ENCODE results near the gene TAF7.
"Not testable (repeated sequence)": the region's sequence is repeated elsewhere in the genome, so short reads cannot be mapped to it uniquely, and the experiment has no call there.

TAF7 gene, protein sequence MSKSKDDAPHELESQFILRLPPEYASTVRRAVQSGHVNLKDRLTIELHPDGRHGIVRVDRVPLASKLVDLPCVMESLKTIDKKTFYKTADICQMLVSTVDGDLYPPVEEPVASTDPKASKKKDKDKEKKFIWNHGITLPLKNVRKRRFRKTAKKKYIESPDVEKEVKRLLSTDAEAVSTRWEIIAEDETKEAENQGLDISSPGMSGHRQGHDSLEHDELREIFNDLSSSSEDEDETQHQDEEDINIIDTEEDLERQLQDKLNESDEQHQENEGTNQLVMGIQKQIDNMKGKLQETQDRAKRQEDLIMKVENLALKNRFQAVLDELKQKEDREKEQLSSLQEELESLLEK

DNA sequence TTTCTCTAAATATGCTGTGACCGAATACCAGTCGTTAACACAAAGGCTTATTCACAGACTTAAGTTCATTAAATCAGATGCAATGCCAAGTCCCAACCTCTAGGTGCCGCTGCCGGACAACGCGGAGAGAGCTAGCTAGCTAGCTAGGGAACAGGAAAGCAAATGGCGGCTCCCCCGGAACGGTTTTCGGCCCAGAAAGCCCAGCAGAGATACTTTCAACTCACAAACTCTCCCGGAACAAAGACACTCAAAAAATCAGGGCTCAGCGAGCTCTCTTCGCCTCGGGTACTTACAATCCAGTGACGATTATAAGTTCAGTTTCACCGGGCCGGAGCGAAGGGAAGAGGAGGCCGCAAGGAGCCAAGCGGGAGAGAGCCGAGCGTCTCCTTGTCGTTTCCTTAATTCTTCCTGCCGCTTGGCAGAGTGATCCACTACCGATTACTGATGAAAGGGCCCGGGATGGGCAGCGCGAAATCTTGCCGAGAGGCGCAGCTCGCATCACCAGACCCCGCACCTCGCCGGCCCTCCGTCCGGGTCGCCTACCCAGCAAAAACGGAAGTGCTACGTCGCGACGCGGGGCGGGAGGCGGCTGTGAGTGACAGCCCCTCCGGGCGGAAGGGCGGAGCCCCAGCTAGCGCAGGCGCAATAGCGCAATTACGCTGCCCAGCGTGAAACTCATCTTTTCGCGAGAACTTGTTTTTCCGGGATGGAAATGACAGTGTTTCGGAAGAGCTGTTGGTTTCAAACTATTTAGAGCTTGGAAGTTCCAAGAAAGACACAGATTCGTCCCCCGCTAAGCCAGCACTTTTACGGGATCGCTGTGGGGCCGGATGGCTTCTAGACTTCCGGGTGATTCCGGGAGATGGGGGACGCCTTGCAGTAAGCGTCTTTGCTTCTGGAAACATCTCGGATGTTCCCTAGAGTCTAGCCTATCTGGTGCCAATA lies at the start of gene TAF7:
Gene TAF7, minus strand, starts transcription at position 560 of the 945 bp plus-strand sequence. CDS start 740 bp downstream, outside the sequence.
- peak; percentile 87 for DNase-seq (ENCODE audit: low read depth)

DNA sequence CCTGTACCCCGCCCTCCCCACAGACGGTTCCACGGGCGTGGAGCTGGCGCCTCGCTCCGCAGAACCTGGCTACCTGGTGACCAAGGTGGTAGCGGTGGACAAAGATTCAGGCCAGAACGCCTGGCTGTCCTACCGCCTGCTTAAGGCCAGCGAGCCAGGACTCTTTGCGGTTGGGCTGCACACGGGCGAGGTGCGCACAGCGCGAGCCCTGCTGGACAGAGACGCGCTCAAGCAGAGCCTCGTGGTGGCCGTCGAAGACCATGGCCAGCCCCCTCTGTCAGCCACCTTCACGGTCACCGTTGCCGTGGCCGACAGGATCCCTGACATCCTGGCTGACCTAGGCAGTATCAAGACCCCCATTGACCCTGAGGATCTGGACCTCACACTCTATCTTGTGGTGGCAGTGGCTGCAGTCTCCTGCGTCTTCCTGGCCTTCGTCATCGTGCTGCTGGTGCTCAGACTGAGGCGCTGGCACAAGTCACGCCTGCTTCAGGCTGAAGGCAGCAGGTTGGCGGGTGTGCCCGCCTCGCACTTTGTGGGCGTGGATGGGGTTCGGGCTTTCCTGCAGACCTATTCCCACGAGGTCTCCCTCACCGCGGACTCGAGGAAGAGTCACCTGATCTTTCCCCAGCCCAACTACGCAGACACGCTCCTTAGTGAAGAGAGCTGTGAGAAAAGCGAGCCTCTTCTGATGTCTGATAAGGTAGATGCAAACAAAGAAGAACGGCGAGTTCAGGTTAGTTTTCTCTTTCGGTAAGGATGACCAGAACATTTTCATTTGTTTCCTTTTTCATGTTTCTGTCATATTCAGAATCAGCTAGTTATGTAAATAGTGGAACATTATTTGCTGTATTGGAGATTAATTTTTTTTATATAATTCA lies 45.7 kb upstream of the TAF7 start:
- no peak for DNase-seq (ENCODE audit: low read depth)

DNA sequence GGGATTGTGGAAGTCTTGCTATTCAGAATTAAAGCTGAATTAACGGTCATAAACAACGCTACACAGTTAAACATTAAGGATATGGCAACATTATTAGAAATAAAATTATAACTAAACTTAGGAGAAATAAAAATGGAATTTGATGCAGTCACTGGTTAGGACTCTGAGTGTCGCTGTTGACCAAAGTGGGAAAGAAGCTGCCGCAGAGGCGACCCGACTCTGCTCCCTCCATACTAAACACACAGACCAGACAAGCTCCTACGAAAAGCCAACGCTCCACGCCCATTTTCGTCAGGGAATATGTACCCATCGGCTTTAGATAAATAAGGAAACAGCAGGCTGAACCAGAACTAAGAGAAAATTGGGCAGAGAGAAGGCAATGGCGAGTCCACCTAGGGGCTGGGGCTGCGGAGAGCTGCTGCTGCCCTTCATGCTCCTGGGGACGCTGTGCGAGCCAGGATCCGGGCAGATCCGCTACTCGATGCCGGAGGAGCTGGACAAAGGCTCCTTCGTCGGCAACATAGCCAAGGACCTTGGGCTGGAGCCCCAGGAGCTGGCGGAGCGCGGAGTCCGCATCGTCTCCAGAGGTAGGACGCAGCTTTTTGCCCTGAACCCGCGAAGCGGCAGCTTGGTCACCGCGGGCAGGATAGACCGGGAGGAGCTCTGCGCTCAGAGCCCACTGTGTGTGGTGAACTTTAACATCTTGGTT lies 43.5 kb upstream of the TAF7 start, which contains the start of gene PCDHGA5:
Gene PCDHGA5, plus strand, starts transcription at position 211 of the 709 bp plus-strand sequence. Its CDS starts 169 bp downstream, at position 380.
- DNase-seq (ENCODE audit: low read depth): no peak

DNA sequence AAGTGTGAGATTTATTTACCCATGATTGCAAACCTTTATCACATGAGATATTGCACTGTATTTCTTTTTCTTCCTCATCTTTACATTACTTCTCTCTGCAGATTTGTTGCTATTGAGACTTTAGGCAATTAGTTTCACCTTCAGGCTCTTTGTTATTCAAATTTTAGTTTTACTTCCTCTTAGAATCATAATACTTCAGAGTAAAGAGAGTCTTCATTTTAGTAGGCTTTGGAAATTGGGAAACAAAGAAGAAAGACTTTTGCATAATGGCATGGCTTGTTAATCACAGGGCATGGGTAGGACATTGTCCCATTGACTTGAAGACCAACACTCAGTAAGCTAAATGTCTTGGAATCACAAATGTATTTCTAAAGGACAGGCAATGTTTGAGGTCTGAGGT lies 42.1 kb upstream of the TAF7 start:
- no peak for DNase-seq (ENCODE audit: low read depth)

DNA sequence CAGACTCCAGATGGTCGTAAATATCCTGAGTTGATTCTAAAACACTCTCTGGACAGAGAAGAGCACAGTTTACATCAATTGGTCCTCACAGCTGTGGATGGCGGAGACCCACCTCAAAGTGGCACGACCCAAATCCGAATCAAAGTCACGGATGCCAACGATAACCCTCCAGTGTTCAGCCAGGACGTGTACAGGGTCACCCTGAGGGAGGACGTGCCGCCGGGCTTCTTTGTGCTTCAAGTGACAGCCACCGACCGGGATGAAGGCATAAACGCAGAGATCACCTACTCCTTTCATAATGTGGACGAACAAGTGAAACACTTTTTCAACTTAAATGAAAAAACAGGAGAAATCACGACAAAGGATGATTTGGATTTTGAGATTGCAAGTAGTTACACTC lies 40.1 kb upstream of the TAF7 start:
- DNase-seq (ENCODE audit: low read depth): no peak

DNA sequence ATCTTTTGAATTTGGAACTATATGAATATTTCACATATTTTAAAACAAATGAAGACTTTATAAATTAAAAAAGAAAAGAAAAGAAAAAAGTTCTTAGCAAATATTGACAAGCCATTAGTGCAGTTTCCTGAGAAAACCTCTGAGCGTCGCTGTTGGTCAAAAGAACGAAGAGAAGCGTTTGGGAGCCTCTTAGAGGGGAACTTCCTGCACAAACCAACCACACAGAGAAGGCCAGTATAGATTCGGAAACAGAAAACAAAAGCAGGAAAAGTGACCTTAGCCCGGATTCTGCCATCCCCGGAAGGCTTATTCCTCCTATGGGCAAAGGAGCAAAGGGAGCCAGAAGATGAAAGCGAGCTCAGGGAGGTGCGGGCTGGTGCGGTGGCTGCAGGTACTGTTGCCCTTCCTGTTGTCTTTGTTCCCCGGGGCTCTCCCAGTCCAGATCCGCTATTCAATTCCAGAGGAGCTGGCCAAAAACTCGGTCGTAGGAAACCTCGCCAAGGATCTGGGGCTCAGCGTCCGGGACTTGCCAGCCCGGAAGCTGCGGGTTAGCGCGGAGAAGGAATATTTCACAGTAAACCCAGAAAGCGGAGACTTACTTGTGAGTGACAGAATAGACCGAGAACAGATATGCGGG lies 39.3 kb upstream of the TAF7 start, which contains the start of gene PCDHGB2:
Gene PCDHGB2, plus strand, starts transcription at position 205 of the 637 bp plus-strand sequence. Its CDS starts 142 bp downstream, at position 347.
- no peak for DNase-seq (ENCODE audit: low read depth)

DNA sequence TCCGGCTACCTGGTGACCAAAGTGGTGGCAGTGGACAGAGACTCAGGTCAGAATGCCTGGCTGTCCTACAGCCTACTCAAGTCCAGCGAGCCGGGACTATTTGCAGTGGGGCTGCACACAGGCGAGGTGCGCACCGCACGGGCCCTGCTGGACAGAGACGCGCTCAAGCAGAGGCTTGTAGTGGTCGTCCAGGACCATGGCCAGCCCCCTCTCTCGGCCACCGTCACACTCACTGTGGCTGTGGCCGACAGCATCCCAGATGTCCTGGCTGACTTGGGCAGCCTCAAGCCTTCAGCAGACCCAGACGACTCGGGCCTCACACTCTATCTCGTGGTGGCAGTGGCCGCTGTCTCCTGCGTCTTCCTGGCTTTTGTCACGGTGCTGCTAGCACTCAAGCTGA lies 36.4 kb upstream of the TAF7 start:
- no peak for DNase-seq (ENCODE audit: low read depth)

DNA sequence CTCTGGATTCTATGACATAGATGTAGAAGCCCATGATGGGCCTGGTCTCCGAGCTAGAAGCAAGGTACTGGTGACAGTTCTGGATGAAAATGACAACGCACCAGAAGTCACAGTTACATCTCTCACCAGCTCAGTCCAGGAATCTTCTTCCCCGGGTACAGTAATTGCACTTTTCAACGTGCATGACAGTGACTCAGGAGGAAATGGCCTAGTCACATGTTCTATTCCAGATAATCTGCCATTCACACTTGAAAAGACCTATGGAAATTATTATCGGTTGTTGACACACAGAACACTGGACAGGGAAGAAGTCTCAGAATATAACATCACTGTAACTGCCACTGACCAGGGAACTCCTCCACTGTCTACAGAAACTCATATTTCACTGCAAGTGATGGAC lies 35.5 kb upstream of the TAF7 start:
- no peak for DNase-seq (ENCODE audit: low read depth)

DNA sequence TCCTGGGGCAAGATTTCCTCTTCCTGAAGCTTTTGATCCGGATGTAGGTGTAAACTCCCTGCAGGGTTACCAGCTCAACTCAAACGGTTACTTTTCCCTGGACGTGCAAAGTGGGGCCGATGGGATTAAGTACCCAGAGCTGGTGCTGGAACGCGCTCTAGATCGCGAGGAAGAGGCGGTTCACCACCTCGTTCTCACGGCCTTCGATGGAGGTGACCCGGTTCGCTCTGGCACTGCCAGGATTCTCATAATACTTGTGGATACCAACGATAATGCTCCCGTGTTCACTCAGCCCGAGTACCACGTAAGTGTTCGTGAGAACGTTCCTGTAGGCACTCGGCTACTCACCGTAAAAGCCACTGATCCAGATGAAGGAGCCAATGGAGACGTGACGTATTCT lies 35.1 kb upstream of the TAF7 start:
- DNase-seq (ENCODE audit: low read depth): no peak

DNA sequence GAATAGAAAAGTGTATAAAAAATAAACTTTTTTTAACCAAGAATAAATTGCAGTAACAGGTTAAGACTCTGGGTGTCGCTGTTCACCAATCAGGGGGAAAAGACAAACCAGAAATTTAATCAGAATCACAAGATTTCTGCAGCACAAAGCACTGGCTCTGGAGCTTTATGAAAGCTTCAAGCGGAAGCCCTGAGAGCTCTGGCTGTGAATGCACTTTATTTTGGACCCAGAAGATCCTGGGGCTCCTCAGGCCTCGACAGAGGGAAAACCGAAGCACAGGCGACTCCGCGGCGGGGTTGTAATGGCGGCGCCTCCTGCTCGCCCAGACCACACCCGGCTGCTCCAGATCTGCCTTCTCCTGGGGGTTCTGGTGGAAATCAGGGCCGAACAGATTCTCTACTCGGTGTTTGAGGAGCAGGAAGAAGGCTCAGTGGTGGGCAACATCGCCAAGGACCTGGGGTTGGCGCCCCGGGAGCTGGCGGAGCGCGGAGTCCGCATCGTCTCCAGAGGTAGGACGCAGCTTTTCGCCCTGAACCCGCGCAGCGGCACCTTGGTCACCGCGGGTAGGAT lies 34.4 kb upstream of the TAF7 start, which contains the start of gene PCDHGA4:
Gene PCDHGA4, plus strand, starts transcription at position 122 of the 570 bp plus-strand sequence. Its CDS starts 87 bp downstream, at position 209.
- DNase-seq (ENCODE audit: low read depth): no peak

DNA sequence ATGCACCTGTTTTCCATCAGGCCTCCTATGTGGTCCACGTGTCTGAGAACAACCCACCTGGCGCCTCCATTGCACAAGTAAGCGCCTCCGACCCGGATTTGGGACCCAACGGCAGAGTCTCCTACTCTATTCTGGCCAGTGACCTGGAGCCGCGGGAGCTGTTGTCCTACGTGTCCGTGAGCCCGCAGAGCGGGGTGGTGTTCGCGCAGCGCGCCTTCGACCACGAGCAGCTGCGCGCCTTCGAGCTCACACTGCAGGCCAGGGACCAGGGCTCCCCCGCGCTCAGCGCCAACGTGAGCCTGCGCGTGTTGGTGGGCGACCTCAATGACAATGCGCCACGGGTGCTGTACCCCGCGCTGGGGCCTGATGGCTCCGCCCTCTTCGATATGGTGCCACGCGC lies 31.0 kb upstream of the TAF7 start:
- no peak for DNase-seq (ENCODE audit: low read depth)

DNA sequence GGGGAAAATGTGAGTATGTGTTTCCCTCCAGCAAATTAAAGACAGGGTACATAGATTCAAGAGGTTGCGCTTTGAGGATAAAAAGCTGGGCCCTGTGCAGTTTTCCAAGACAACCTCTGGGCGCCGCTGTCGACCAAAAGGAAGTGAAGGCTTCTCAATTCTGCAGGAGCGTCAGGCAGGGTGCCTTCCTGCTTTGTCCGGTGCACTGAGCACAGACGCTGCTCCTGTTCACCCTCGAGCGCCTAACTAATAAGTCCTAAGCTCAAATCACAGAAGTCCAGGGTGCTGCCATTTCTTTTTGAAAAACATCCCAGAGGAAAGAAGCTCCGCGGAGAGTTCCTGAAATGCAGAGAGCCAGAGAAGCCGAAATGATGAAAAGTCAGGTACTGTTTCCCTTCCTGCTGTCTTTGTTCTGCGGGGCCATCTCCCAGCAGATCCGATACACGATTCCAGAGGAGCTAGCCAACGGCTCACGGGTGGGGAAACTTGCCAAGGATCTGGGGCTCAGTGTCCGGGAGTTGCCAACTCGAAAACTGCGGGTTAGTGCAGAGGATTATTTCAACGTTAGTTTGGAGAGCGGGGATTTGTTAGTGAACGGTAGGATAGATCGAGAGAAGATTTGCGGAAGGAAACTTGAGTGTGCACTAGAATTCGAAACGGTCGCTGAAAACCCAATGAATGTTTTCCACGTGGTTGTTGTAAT lies 29.5 kb upstream of the TAF7 start, which contains the start of gene PCDHGB1:
Gene PCDHGB1, plus strand, starts transcription at position 183 of the 703 bp plus-strand sequence. Its CDS starts 162 bp downstream, at position 345.
- DNase-seq (ENCODE audit: low read depth): no peak

DNA sequence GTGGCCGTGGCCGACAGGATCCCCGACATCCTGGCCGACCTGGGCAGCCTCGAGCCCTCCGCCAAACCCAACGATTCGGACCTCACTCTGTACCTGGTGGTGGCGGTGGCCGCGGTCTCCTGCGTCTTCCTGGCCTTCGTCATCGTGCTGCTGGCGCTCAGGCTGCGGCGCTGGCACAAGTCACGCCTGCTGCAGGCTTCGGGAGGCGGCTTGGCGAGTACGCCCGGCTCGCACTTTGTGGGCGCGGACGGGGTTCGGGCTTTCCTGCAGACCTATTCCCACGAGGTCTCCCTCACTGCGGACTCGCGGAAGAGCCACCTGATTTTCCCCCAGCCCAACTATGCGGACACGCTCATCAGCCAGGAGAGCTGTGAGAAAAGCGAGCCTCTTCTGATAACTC lies 25.4 kb upstream of the TAF7 start:
- not testable (repeated sequence) for DNase-seq (ENCODE audit: low read depth)

DNA sequence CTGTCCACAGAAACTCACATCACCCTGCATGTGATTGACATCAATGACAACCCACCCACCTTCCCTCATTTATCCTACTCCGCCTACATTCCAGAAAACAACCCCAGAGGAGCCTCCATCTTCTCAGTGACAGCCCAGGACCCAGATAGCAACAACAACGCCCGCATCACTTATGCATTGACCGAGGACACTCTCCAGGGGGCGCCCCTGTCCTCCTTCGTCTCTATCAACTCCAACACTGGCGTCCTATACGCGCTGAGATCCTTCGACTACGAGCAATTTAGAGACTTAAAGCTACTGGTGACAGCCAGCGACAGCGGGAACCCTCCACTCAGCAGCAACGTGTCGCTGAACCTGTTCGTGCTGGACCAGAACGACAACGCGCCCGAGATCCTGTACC lies 24.7 kb upstream of the TAF7 start:
- no peak for DNase-seq (ENCODE audit: low read depth)

DNA sequence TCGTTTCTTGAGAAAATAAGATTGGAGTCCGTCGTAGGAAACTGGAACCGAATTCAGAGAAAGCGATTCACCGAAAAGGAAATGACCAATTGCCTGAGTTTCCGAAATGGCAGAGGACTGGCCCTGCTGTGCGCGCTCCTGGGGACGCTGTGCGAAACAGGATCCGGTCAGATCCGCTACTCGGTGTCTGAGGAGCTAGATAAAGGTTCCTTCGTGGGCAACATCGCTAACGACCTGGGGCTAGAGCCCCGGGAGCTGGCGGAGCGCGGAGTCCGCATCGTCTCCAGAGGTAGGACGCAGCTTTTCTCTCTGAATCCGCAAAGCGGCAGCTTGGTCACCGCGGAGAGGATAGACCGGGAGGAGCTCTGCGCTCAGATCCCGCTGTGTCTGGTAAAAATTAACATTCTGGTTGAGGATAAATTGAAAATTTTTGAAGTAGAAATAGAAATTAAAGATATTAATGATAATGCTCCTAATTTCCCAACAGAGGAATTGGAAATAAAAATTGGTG lies 23.4 kb upstream of the TAF7 start:
- no peak for DNase-seq (ENCODE audit: low read depth)

DNA sequence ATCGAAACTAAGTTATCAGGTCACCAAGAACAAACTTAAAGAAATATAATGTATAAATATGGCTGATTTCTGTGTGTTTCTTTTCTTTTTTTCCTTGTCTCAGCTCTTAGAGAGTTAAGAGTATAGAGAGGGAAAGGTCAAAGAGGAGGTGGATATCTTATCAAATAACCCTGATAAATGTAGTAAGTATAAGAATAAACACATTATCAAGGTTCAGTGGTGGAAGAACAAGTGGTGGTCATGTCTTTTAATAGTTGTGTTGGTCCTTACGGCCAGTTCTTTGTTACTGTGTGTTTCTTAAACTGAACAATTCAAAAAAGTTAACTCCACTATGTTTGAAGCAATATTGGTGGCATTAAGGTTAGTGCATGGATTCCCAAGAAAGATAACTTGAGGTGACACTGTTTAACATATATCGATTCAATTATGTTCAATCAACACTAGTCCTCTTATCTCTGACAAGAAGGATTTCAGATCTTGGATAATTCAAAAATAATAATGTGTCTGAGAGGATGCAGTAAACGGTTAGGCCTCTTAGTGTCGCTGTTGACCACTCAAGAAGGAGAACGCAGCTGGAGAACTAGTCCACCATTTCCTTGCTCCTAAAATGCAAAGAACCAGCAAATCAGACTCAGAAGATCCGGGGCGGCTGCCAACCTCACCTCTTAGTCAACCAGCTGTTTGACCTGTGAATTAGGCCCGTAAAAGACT lies 22.8 kb upstream of the TAF7 start, which contains the start of gene PCDHGA3:
Gene PCDHGA3, plus strand, starts transcription at position 588 of the 711 bp plus-strand sequence. CDS start 205 bp downstream, outside the sequence.
- DNase-seq (ENCODE audit: low read depth): no peak

DNA sequence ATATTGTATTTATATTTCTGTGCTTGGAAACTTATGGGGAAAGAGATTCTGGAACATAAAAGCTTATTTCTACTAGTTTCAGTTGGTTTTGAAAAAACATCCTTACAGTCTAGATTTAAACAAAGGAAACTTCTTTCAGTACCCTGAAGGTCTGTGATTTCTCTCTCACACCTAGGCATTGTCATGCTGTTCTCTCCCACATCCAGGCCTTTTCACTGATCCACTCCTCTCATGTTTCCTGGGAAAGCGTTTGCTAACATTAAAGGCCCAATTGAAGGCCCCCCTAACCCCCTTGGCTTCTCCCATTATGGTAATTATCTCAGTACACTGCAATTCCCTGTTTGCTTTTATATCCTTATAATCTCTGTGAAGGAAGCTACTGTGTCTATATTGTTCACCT lies 22.2 kb upstream of the TAF7 start:
- DNase-seq (ENCODE audit: low read depth): no peak

DNA sequence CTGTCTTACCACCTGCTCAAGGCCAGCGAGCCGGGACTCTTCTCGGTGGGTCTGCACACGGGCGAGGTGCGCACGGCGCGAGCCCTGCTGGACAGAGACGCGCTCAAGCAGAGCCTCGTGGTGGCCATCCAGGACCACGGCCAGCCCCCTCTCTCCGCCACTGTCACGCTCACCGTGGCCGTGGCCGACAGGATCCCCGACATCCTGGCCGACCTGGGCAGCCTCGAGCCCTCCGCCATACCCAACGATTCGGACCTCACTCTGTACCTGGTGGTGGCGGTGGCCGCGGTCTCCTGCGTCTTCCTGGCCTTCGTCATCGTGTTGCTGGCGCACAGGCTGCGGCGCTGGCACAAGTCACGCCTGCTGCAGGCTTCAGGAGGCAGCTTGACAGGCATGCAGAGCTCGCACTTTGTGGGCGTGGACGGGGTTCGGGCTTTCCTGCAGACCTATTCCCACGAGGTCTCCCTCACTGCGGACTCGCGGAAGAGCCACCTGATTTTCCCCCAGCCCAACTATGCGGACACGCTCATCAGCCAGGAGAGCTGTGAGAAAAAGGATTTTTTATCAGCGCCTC lies 20.3 kb upstream of the TAF7 start:
- not testable (repeated sequence) for DNase-seq (ENCODE audit: low read depth)

Data from activated T-helper 1 cell treated with Interleukin-2 at 50 U/mL for 16 hours (primary cell).